H1 (cell line): ENCODE data around the gene ACER3. TPM values are rescaled to one million over a fixed set of nuclear protein-coding genes. Genes with fewer than 3 reads are reported as not detected.
A peak's percentile ranks its signal among the peaks of the same experiment; 100 is the strongest.
"Not testable (repeated sequence)": the region's sequence is repeated elsewhere in the genome, so short reads cannot be mapped to it uniquely, and the experiment has no call there.

ENCODE experiments used
- CTCF ChIA-PET: fragments of 300-600 bp; sonication (Branson Sonifier 250); formaldehyde crosslinking; loops from one replicate; lab custom pipeline; 2021; ENCODE audit not compliant: partially characterized antibody; lab: Charles Lee
- POLR2A ChIA-PET: fragments of 300-600 bp; sonication (Branson Sonifier 250); formaldehyde crosslinking; loops from one replicate; lab custom pipeline; 2021; ENCODE audit warnings: inconsistent platforms; ENCODE audit not compliant: partially characterized antibody; lab: Charles Lee
- DNase-seq, 2 experiments: peaks; one replicate each; pipeline versions ENCODE4 v3.0.0 to v3.0.0-alpha.2; 2010 to 2022; ENCODE audit warnings: low spot score in 2 of 2, low read depth in 1 of 2, mixed read lengths in 1 of 2
- FAIRE-seq: peaks from 2 replicates; lab custom pipeline; 2011; peaks lifted over from hg19 to GRCh38; lab: Jason Lieb, UNC
- H2AFZ ChIP-seq: 2 replicates; pipeline ENCODE4 v1.8.1; 2012; ENCODE audit warnings: low read length, inconsistent platforms
- H2AK5ac ChIP-seq: 2 replicates; pipeline ENCODE4 v1.6.1; 2013; ENCODE audit warnings: low read depth, low read length
- H2BK120ac ChIP-seq: replicated peaks from 2 replicates; pipeline ENCODE3; 2013; ENCODE audit warnings: low read depth, low read length, inconsistent platforms
- H2BK12ac ChIP-seq: 2 replicates; pipeline ENCODE4 v1.6.1; 2013; ENCODE audit warnings: low read depth, low read length
- H2BK15ac ChIP-seq: 2 replicates; pipeline ENCODE4 v1.6.1; 2013; ENCODE audit warnings: low read length
- H2BK20ac ChIP-seq: 2 replicates; pipeline ENCODE4 v1.6.1; 2013; ENCODE audit warnings: low read length
- H2BK5ac ChIP-seq: 2 replicates; pipeline ENCODE4 v1.6.1; 2013; ENCODE audit warnings: low read depth, low read length
- H3K14ac ChIP-seq: 2 replicates; pipeline ENCODE4 v1.6.1; 2013; ENCODE audit warnings: inconsistent platforms; ENCODE audit not compliant: insufficient read length
- H3K18ac ChIP-seq: 2 replicates; pipeline ENCODE4 v1.6.1; 2013; ENCODE audit warnings: low read length; ENCODE audit errors: extremely low read depth
- H3K23ac ChIP-seq: 2 replicates; pipeline ENCODE4 v1.6.1; 2013; ENCODE audit warnings: inconsistent platforms; ENCODE audit not compliant: insufficient read length
- H3K23me2 ChIP-seq: 2 replicates; pipeline ENCODE4 v1.6.1; 2013; ENCODE audit warnings: low read depth, low read length
- H3K27ac ChIP-seq: 2 replicates; pipeline ENCODE4 v1.6.1; 2011; ENCODE audit warnings: low read depth, low read length, inconsistent platforms
- H3K27me3 ChIP-seq, 4 experiments: replicated peaks in 1 of 4; 1 replicate in 1 of 4; 2 replicates in 3 of 4; pipeline versions ENCODE4 v1.6.1 to v1.8.1; 2011 to 2013; ENCODE audit warnings: low read length in 3 of 4, mild to moderate bottlenecking in 3 of 4, inconsistent platforms in 2 of 4, mixed read lengths in 2 of 4, moderate library complexity in 1 of 4; ENCODE audit not compliant: control insufficient read depth in 3 of 4, insufficient read depth in 3 of 4; ENCODE audit errors: extremely low read depth in 1 of 4
- H3K36me3 ChIP-seq, 4 experiments: 2 replicates each; pipeline versions ENCODE4 v1.6.1 to v1.8.1; 2011 to 2013; ENCODE audit warnings: mild to moderate bottlenecking in 4 of 4, low read length in 3 of 4, moderate library complexity in 2 of 4, control low read depth in 1 of 4, inconsistent platforms in 1 of 4; ENCODE audit not compliant: insufficient read depth in 4 of 4, control insufficient read depth in 2 of 4
- H3K4ac ChIP-seq: replicated peaks from 2 replicates; pipeline ENCODE3; 2013; ENCODE audit warnings: low read length, low read depth, mixed read lengths, inconsistent platforms; ENCODE audit not compliant: insufficient read length
- H3K4me1 ChIP-seq, 4 experiments: replicated peaks in 1 of 4; 1 replicate in 1 of 4; 2 replicates in 3 of 4; pipeline versions ENCODE4 v1.6.1 to v1.8.1; 2011 to 2013; ENCODE audit warnings: low read length in 3 of 4, inconsistent platforms in 2 of 4, mixed read lengths in 1 of 4; ENCODE audit not compliant: insufficient read depth in 4 of 4, control insufficient read depth in 3 of 4
- H3K4me2 ChIP-seq, 2 experiments: 2 replicates each; pipeline versions ENCODE4 v1.6.1 to v1.8.1; 2011 to 2013; ENCODE audit warnings: low read depth in 2 of 2, low read length in 2 of 2, control low read depth in 1 of 2, inconsistent platforms in 1 of 2, mild to moderate bottlenecking in 1 of 2; ENCODE audit not compliant: insufficient read depth in 1 of 2
- H3K4me3 ChIP-seq, 4 experiments: fragments of 200-600, 300-600 bp in 1 of 4; sonication (generic), shearing (Covaris generic), sonication (Bioruptor Twin) in 1 of 4; 2 replicates each; pipeline versions ENCODE4 v1.5.1 to v1.8.1; 2011 to 2016; ENCODE audit warnings: low read length in 4 of 4, low read depth in 3 of 4, control low read depth in 2 of 4, inconsistent platforms in 2 of 4, mild to moderate bottlenecking in 2 of 4, mixed read lengths in 1 of 4, moderate library complexity in 1 of 4; ENCODE audit not compliant: insufficient read depth in 2 of 4; ENCODE audit errors: extremely low read depth in 1 of 4
- H3K56ac ChIP-seq: replicated peaks from 2 replicates; pipeline ENCODE3; 2013; ENCODE audit warnings: low read depth, mild to moderate bottlenecking, mixed read lengths, low read length, inconsistent platforms; ENCODE audit not compliant: insufficient read length
- H3K79me1 ChIP-seq: 2 replicates; pipeline ENCODE4 v1.6.1; 2013; ENCODE audit warnings: low read depth, low read length, control low read depth
- H3K79me2 ChIP-seq, 2 experiments: 2 replicates each; pipeline versions ENCODE4 v1.6.1 to v1.8.1; 2012 to 2013; ENCODE audit warnings: low read length in 2 of 2, mild to moderate bottlenecking in 2 of 2, inconsistent platforms in 1 of 2; ENCODE audit not compliant: insufficient read depth in 2 of 2, control insufficient read depth in 1 of 2
- H3K9ac ChIP-seq, 4 experiments: replicated peaks in 1 of 4; 1 replicate in 1 of 4; 2 replicates in 3 of 4; pipeline versions ENCODE4 v1.6.1 to v1.8.1; 2011 to 2013; ENCODE audit warnings: low read depth in 3 of 4, low read length in 3 of 4, control low read depth in 2 of 4, mild to moderate bottlenecking in 2 of 4, moderate library complexity in 2 of 4, inconsistent platforms in 1 of 4; ENCODE audit errors: extremely low read depth in 1 of 4
- H3K9me3 ChIP-seq, 2 experiments: 2 replicates each; pipeline versions ENCODE4 v1.6.1 to v1.8.1; 2012 to 2013; ENCODE audit warnings: mild to moderate bottlenecking in 2 of 2, moderate library complexity in 2 of 2, control low read depth in 1 of 2, inconsistent platforms in 1 of 2, low read depth in 1 of 2, low read length in 1 of 2, mixed read lengths in 1 of 2; ENCODE audit not compliant: insufficient read depth in 2 of 2
- H4K20me1 ChIP-seq, 2 experiments: replicated peaks in 1 of 2; 2 replicates each; pipeline versions ENCODE3 to v1.8.1; 2011 to 2013; ENCODE audit warnings: inconsistent platforms in 2 of 2, low read length in 2 of 2, mild to moderate bottlenecking in 1 of 2; ENCODE audit not compliant: insufficient read depth in 2 of 2, control insufficient read depth in 1 of 2
- H4K5ac ChIP-seq: 2 replicates; pipeline ENCODE4 v1.6.1; 2013; ENCODE audit warnings: low read length, low read depth, mixed read lengths, inconsistent platforms; ENCODE audit not compliant: insufficient read length
- H4K8ac ChIP-seq: 2 replicates; pipeline ENCODE4 v1.8.0; 2013; ENCODE audit warnings: mild to moderate bottlenecking, moderate library complexity, low read length, inconsistent platforms; ENCODE audit not compliant: insufficient read depth; ENCODE audit errors: extremely low read depth
- H4K91ac ChIP-seq: replicated peaks from 2 replicates; pipeline ENCODE3; 2013; ENCODE audit warnings: low read length, mixed read lengths, inconsistent platforms; ENCODE audit not compliant: insufficient read length
- KDM1A ChIP-seq: fragments of 200-600, 300-600 bp; sonication (generic); IDR thresholded peaks from 2 replicates; pipeline ENCODE4 v1.7.1; 2016; ENCODE audit warnings: mild to moderate bottlenecking, low read length, borderline replicate concordance
- WGBS, 2 experiments: shearing (Covaris generic) in 1 of 2; methylation state at CpG; one replicate each; pipeline versions ENCODE4 v1.1.6 to v1.1.7; 2013 to 2015; ENCODE audit warnings: low lambda C conversion rate in 2 of 2, mixed read lengths in 2 of 2, inconsistent platforms in 1 of 2, low coverage in 1 of 2, missing lambda C conversion rate in 1 of 2; ENCODE audit not compliant: insufficient replicate concordance in 2 of 2, insufficient coverage in 1 of 2, insufficient read length in 1 of 2; ENCODE audit errors: extremely low coverage in 1 of 2, missing lambda C conversion rate in 1 of 2; 5-methylcytosine and 5-hydroxymethylcytosine counted together
- polyA plus RNA-seq, 7 experiments: library from polyadenylated mRNA; depleted of rRNA in 3 of 7; stranded (reverse) in 5 of 7; unstranded in 2 of 7; fragments of >200 nt in 5 of 7; fragments of 200-250 nt in 2 of 7; gene quantifications; 1 replicate in 5 of 7; 2 replicates in 1 of 7; 4 replicates in 1 of 7; pipeline versions ENCODE4 v1.2.1 to v1.2.3, GENCODE V29; 2011 to 2013; ENCODE audit warnings: missing spikeins in 2 of 7, mixed read lengths in 2 of 7
- total RNA-seq: library from RNA; stranded (reverse); fragmentation: NEBNext Ultra II Directional; extraction: Animal tissue kit (Norgen Biotek cat#: 25700); gene quantifications from 2 replicates; pipeline ENCODE4 v1.2.1, GENCODE V29; 2021

The ACER3 gene
- total and polyA plus RNA-seq, 2 of the 8 experiments (the other 6 are each of a cell fraction or from before 2014, with no cell fraction given): 5.7 to 16.2 TPM

DNA sequence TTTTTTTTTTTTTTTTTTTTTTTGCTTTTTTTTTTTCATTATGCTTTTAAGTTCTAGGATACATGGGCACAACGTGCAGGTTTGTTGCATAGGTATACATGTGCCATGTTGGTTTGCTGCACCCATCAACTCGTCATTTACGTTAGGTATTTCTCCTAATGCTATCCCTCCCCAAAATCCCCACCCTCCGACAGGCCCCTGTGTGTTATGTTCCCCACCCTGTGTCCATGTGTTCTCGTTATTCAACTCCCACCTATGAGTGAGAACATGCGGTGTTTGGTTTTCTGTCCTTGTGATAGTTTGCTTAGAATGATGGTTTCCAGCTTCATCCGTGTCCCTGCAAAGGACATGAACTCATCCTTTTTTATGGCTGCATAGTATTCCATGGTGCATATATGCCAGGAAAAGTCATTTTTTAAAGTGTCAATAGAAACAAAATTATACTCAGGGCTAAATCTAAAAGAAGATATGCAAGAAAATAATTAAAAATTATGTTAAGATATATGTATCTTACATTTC is 187.3 kb downstream of the ACER3 start:
- not testable (repeated sequence) for H3K79me1 ChIP-seq, H2BK120ac ChIP-seq, H3K27me3 ChIP-seq, H3K23me2 ChIP-seq, H4K5ac ChIP-seq, H3K9me3 ChIP-seq, H2AK5ac ChIP-seq, H3K27ac ChIP-seq, H4K8ac ChIP-seq, H4K91ac ChIP-seq, H3K9ac ChIP-seq, H2BK12ac ChIP-seq, H3K36me3 ChIP-seq, H3K56ac ChIP-seq, DNase-seq, H3K18ac ChIP-seq, H2BK5ac ChIP-seq, FAIRE-seq, H2AFZ ChIP-seq, H3K23ac ChIP-seq, H4K20me1 ChIP-seq, H3K4me2 ChIP-seq, H3K4ac ChIP-seq, H3K4me3 ChIP-seq, H2BK20ac ChIP-seq, H3K4me1 ChIP-seq, H2BK15ac ChIP-seq, H3K14ac ChIP-seq, H3K79me2 ChIP-seq
- CTCF ChIA-PET: interaction anchor here (0.6 to 12.7 kb wide), 37 partner anchors 10 to 1275 kb away, joined by 3 to 201 read pairs (median 4); partner anchors contain the start of genes CAPN5, MYO7A and OMP
- TF ChIP-seq KDM1A: peak; percentile 76; the same call in 1 of the 2 replicates
- 81% methylated on average over 6 of the region's 7 CpGs; no CpG with 5 or more reads in 1 of the 2 experiments for WGBS, 2 experiments
- POLR2A ChIA-PET: interaction anchor here (1.3 to 2.7 kb wide), 3 partner anchors 9 to 43 kb away, joined by 3 to 9 read pairs (median 3); partner anchors contain the start of gene CAPN5
